ENCODE results near the gene HSPB7. TPM values are rescaled to one million over a fixed set of nuclear protein-coding genes. Genes with fewer than 3 reads are reported as not detected.
"Not testable (repeated sequence)": the region's sequence is repeated elsewhere in the genome, so short reads cannot be mapped to it uniquely, and the experiment has no call there.

Gene HSPB7
- total RNA-seq, 4 donors from 2014 or later, result 2.4 to 4.2 (median 3.0) TPM

- intact Hi-C loops (cut with DNase I; ENCODE audit: low total_unique reads), result no loop called here
- no peak for DNase-seq (ENCODE audit: low spot score in 2 of 2)
- no peak for TF ChIP-seq POLR2A (IDR thresholded peaks at IDR 0.05)
- TF ChIP-seq, protein P1, sequence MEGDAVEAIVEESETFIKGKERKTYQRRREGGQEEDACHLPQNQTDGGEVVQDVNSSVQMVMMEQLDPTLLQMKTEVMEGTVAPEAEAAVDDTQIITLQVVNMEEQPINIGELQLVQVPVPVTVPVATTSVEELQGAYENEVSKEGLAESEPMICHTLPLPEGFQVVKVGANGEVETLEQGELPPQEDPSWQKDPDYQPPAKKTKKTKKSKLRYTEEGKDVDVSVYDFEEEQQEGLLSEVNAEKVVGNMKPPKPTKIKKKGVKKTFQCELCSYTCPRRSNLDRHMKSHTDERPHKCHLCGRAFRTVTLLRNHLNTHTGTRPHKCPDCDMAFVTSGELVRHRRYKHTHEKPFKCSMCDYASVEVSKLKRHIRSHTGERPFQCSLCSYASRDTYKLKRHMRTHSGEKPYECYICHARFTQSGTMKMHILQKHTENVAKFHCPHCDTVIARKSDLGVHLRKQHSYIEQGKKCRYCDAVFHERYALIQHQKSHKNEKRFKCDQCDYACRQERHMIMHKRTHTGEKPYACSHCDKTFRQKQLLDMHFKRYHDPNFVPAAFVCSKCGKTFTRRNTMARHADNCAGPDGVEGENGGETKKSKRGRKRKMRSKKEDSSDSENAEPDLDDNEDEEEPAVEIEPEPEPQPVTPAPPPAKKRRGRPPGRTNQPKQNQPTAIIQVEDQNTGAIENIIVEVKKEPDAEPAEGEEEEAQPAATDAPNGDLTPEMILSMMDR (IDR thresholded peaks at IDR 0.05), result no peak
- 88 to 98% methylated on average over 7 to 8 of the region's 8 CpGs for WGBS, 2 donors
- no peak overlapping the region for H3K4me3 ChIP-seq (ENCODE audit: low read depth, poor library complexity, severe bottlenecking)
Measured at GRCh38 chr1:16031551-16031950, 13.7 kb upstream of the HSPB7 start.

GRCh38 chr1:16029288-16029687, 11.4 kb upstream of the HSPB7 start:
- no peak overlapping the region for H3K4me3 ChIP-seq (ENCODE audit: low read depth, poor library complexity, severe bottlenecking)
- WGBS, 2 donors, result 100% methylated on average over 1 of the region's 1 CpG
- no peak for DNase-seq (ENCODE audit: low spot score in 2 of 2)
- intact Hi-C loops (cut with DNase I; ENCODE audit: low total_unique reads), result no loop called here
- TF ChIP-seq, protein P1 (IDR thresholded peaks at IDR 0.05), result no peak
- no peak for TF ChIP-seq POLR2A (IDR thresholded peaks at IDR 0.05)

DNA sequence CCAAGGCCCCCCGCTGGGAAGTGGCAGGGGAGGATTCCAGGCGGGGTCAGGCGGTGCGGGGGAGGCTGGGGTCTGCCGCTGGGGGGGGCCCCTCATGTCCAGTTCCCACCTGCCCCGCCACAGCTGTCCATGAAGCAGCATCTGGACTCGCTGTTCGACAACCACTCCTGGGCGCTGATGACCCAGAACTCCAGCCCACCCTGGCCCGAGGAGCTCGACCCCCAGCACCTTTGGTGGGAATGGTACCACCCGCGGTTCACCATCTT, 11.1 kb upstream of the HSPB7 start:
- 74 to 78% methylated on average over 8 to 10 of the region's 13 CpGs for WGBS, 2 donors
- intact Hi-C loops (cut with DNase I; ENCODE audit: low total_unique reads); H3K4me3 ChIP-seq (ENCODE audit: low read depth, poor library complexity, severe bottlenecking); DNase-seq (ENCODE audit: low spot score in 2 of 2): not testable (repeated sequence)

GRCh38 chr1:16028237-16029002, 10.6 kb upstream of the HSPB7 start:
- DNase-seq (ENCODE audit: low spot score in 2 of 2), result no peak
- no peak for TF ChIP-seq POLR2A (IDR thresholded peaks at IDR 0.05)
- TF ChIP-seq, protein P1 (IDR thresholded peaks at IDR 0.05), result no peak
- intact Hi-C loops (cut with DNase I; ENCODE audit: low total_unique reads), result no loop called here
- 50 to 55% methylated on average over 19 of the region's 19 CpGs for WGBS, 2 donors
- no peak overlapping the region for H3K4me3 ChIP-seq (ENCODE audit: low read depth, poor library complexity, severe bottlenecking)

DNA sequence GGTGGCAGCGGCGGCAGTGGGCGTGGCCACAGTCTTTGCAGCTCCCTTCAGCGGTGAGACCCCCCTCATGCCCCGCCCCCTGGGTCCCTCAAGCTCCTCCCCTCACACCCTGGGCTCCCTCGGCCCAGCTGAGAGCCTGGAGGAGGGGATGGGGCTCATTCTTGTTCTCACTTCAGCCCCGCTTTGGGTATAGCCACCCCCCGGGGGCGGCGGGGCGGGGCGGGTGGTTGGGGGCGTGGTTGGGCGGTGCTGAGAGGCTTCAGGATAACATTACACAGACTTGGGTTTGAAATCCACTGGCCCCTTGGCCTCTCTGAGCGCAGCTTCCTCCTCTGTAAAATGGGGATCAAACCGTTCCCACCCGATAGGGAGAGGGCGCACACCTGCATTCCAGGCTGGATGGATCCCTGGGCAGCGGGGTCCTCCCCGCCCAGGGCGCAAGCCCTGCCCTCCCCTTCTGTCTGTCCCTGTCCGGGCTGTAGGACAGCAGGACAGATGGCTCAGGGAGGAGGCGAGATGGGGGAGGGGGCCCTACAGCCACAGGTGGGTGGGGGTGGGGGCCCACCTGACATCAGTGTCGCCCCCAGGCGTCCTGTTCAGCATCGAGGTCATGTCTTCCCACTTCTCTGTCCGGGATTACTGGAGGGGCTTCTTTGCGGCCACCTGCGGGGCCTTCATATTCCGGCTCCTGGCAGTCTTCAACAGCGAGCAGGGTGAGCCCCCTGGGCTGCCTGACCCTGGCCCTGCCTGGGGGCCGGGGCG, 9.1 kb upstream of the HSPB7 start:
- DNase-seq (ENCODE audit: low spot score in 2 of 2), result no peak
- intact Hi-C loops (cut with DNase I; ENCODE audit: low total_unique reads), result no loop called here
- WGBS, 2 donors, result 7 to 9% methylated on average over 23 to 32 of the region's 33 CpGs
- no peak overlapping the region for H3K4me3 ChIP-seq (ENCODE audit: low read depth, poor library complexity, severe bottlenecking)
- no peak for TF ChIP-seq POLR2A (IDR thresholded peaks at IDR 0.05)
- TF ChIP-seq, protein P1 (IDR thresholded peaks at IDR 0.05), result no peak

GRCh38 chr1:16026302-16026701, 8.5 kb upstream of the HSPB7 start:
- H3K4me3 ChIP-seq (ENCODE audit: low read depth, poor library complexity, severe bottlenecking); intact Hi-C loops (cut with DNase I; ENCODE audit: low total_unique reads); DNase-seq (ENCODE audit: low spot score in 2 of 2): not testable (repeated sequence)
- WGBS, 2 donors, result 28 to 51% methylated on average over 5 to 8 of the region's 10 CpGs
